HG03439 (cell line): ENCODE data around the gene SLC6A6.

Experiments
- ATAC-seq: cut with Tn5 transposase; IDR thresholded peaks from one replicate; pipeline ENCODE4 v1.9.1; 2021; ENCODE audit warnings: mild to moderate bottlenecking, moderate library complexity; ENCODE audit not compliant: unreplicated experiment

SLC6A6 gene

DNA sequence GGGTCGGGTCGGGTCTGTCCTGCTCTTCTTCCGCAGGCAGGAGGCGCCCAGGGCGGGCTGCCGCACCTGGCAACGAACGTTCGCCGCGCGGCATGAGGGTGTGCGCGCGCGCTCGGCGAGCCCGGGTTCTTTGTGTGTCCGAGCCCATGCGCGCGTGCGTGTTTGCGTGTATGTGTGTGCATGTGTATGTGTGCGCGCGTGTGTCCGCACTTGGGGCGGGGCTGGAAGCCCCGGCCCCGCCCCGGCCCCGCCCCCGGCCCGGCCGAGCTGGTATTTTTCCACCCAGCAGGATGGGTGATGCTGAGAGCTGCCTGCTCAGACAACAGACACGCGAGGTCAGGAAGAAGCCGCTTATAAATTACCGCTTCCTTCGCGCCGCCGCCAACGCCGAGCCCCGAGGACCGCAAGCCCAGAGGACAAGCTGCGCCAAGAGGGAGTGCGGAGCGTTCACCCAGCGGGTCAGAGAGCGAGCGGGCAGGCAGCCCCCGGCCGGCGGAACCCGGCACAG is at the start of gene SLC6A6:
TSS of gene SLC6A6 (plus strand) at position 303 of the 508 bp plus-strand sequence. CDS start 41,029 bp downstream, outside the sequence.
- peak; percentile 82 for ATAC-seq

- ATAC-seq: no peak
Observed at GRCh38 chr3:14353502-14353901, 48.9 kb upstream of the SLC6A6 start.

- ATAC-seq: no peak
Observed at GRCh38 chr3:14357463-14357862, 44.9 kb upstream of the SLC6A6 start.

DNA sequence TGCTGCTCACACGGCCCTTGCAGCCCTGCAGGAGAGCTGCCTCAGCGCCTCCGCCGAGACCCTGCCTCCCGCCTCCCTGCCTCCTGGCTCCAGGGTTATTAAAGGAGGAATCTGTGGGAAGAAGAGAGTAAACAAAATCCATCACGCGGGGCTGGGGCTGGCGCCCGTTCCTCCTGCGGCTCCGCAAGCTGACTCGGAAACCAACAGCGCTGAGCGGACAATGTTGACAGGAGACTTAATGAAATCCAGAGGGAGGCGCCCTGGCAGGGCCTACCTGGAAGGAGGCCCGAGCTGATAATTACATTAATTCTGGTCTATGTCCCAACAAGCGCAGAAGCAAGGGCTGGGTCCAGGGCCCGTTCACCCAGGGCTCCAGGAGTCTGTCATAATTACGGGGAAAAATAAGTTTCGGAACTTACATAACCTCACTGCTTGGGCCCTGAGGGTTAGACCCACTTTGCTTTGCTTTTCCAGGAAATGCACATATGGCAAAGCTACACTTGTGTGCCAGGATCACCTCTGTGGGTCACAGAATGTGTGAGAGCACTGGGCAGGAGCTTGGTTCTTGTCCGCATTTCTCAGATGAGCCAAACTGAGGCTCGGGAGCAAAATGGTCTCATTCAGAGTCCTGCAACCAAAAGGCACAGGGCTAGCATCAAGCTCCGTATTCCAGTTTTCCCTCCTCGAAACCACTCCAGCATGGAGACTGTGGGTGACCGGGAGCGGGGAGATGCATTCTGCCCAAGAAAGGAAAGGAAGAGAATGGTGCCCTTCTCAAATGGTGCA is 43.8 kb upstream of the SLC6A6 start:
- no peak for ATAC-seq

GRCh38 chr3:14359348-14359747 is 43.1 kb upstream of the SLC6A6 start:
- no peak for ATAC-seq

DNA sequence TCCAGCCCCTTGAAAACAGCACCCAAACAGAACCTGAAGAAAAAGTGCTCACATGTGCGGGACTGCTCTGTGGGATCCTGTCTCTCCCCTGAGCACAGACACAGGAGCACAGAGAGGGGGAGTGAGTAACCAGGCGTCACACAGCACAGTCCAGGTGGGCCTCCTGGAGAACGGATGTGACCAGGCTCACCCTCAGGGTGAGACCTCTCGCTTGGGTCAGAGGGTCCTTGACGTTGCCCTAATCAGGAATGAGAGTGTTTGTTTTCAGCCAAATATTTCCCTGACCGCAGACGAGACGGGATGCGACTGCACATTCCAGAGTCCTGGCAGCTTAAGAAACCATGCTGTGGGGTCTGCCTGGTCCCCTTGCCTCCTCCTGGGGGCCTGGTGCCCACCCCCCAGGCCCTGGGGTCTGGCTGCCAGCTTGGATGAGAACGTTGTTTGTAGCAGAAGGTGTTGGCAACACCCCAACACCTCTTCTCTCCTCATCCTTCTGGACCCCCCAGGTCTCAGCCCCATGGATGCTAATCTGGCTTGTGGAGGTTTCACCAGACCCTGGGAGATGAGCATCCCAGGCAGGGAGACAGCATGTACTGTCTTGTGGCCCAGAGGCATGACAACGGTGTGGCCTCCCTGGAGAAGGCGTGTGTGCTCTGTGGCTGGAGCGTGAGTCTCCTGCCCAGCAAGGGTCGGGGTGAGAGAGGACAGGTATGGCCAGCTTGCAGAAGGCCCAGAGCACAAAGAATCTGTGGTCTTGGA is 42.1 kb upstream of the SLC6A6 start:
- no peak for ATAC-seq

DNA sequence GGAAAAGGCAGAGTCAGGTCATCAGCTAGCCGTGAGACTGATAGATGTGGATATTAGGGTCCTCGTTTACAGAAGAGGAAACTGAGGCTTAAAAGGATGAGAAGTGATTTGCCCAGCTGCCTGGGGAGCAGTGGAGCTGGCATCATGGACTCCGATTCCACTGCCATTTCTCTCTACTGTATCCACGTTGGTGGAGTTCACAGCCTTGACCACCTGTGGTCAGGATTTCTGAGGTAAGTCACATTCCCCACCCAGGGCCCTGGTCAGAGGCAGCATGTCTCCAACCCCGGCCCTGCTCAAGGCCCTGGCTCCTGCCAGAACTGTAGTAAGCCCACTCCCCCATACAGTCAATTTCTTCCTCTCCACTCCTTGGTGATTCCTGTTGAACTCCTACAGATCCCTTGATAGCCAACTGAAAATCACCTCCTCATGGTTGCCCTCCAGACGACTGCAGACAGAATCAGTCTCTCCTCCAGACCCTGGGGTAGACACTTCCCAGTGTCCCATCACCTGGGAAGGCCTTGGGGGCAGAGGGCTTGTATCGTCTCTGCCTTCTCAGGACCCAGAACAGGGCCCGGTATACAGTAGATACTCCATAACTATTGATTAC is 41.2 kb upstream of the SLC6A6 start:
- ATAC-seq: no peak

DNA sequence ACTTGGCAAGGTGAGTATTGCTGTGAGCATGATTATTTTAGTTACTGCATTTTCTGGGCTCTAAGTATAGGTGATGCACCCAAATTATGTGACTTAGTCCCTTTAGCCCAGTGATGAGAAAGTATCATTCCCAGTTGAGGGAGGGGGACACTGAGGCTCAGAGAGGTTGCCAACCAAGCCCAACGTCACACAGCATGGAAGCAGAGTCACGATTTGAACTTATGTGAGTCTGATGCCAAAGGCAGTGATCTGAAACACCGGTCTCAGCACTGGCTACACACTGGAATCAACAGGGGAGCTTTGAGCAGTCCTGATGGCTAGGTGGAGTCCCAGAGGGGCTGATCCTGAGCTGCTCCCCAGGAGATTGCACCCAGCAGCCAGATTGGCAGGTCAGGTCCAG is 39.5 kb upstream of the SLC6A6 start:
- ATAC-seq: no peak

GRCh38 chr3:14363379-14363778 is 39.0 kb upstream of the SLC6A6 start:
- ATAC-seq: no peak

DNA sequence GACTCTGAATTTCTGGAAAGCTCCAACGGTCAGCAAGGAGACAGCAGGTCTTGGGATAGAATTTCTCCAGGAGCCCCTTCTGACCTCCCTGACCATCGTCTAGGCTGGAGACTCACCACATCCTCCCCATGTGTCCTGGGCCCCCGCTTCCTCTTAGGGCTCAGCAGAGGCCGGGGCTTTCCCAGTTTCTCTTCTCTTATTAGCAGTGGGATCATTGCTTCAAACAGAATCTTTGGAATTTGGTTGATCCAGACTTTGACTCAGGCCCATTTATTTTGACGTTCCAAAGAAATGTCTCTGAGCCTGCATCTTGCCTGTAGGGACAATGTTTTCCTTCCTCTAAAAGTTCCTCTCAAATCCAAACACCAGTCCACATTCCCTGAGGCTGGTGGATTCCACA is 38.4 kb upstream of the SLC6A6 start:
- ATAC-seq: no peak

DNA sequence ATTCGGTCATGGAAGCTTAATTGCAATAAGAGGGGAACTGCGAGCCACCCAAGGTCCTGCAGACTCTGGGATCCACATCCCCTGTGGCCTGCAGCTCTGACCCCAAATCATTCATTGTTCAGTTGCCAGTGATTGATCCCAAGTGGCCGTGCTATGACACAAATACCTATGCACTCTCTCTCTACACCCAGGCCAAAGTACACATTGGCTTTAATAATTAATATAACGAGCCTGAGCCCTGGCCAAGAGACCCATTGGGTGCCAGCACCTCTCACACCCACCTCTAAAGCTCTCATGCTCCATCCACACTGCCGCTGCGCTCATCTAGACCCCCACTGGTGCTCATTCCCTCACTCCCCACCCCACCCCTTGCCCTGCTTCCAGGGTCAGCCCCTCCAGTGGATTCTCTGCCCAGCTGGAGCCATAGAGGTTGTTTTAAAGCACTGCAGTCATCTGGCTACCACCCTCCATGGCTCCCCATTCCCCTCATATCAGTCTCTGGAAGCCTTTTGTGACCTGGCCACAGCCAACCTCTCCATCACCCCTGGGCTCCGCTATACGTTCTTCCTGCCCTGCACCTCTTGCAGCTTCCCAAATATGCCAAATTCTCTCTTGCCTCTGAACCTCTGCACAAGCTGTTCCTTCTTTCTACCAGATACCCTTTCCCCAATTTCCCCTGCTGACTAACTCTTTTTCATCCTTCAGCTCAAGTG is 37.7 kb upstream of the SLC6A6 start:
- ATAC-seq: no peak

DNA sequence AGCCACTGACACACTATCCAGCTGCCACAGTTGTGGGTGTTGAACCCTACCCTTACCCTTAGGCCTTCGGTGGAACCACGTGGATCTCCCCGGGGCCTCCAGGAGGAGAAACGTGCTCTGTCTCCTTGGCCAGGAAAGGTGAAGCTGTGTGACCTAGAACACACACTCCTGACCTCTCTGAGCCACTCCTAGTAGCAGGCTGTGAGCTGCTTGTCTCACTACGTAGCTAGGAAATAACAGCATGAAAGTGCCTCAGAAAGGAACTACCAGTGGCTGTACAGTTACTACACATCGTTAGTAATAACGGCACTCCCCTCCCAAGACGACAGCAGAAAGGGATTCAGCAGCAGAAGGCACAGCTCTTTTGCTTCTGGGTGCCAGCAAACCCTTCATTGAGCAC is 36.2 kb upstream of the SLC6A6 start:
- ATAC-seq: no peak

DNA sequence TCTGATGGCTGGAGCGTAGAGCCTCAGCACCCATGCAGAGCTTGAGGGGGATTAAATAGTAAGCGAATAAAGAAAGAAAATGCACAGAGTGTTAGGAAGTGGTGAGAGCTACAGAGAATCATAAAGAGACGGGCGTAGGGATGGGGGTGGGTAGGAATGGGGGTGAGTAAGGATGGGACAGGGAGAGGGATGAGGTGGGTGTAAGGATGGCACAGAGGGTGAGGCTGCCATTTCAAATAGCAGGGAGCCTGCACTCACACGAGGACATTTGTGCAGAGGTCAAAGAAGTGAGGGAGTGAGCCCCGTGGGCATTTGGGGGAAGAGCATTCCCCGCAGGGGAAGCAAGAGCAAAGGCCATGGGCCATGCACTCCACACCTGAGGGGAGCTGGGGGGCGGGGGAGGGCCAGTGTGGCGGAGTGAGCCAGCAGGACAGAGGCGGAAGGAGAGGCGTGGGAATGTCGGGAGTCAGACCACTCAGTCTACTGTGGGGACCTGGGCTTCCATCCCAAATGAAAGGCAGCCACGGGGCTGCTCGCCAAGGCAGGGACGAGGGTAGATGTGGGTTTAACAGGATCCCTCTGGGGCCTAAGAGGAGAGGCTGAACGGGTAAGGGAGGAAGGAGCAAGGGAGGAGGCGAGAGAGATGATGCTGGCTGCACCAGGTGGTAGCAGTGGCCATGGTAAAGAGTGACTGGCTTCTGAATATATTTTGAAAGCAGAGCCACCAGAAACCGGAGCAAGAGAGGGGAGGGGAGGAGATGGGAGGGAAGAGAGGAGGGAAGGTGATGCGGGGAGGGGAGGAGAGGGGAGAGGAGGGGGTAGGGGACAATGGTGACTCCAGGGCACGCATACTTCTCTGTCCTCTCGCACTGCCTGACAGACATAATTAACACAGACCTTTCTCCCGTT is 35.2 kb upstream of the SLC6A6 start:
- no peak for ATAC-seq

DNA sequence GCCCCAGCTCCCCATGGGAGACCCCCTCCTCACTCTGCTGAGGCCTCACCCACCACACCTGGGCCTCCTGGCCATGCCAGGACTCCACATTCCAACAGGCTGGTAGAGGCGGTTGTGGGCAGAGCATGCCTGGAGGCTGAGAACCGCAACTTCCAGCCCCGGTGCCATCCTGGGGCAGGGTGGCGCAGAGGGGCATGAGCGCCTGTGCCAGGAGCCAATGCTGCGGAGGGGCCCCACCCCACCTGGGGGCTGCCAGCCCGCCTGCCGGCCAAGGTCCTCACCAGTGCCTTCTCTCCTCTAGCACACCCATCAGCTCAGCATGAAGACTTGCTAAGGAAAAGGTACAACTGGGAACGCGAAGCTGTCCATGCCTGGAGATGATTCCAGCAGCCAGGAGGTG is 34.3 kb upstream of the SLC6A6 start:
- no peak for ATAC-seq

GRCh38 chr3:14368885-14369284 is 33.5 kb upstream of the SLC6A6 start:
- ATAC-seq: no peak

- ATAC-seq: no peak
Observed at GRCh38 chr3:14369675-14370669, 32.4 kb upstream of the SLC6A6 start.

DNA sequence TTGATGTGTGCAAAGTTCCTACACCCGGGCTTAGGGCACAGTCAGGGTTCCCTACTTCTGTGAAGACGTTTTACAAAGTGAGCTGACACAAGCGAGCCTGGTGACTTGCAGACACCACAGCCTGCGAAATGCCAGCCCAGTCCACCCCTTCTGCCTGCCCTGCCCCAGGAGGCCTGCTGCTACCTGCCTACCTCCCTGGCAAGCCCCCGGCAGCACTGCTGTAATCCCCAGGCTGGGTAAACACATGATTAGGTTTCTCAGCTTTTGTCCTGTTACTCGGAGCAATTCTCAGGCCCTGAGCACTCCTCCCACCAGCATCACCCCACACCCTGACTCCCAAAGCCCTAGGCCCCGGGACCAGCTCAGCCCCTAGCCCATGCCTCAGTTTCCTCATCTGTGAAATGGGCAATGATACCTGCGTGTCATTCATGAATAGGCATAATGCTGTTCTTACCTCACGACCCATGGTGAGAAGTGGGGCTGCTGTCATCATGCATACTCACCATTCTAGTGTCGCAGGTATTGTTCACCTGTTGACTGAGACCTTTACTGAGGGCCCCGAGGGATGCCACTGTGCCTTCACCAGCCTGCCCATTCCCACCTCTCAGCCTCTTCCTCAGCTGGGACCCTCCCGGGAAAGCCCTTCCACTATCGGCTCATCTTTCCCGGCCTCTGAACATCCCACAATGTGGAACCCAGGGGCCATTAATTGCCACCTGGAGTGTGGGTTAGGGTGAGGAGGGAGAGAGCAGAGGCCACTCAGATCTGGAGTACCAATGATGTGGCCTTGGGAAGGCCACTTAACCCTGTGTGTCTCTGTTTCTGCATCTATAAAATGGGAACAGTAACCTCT is 31.5 kb upstream of the SLC6A6 start:
- no peak for ATAC-seq
